CD14-positive monocyte (primary cell): Measurements from ENCODE around the gene EFCAB8. TPM values are rescaled to one million over a fixed set of nuclear protein-coding genes. Genes with fewer than 3 reads are reported as not detected.

ENCODE experiments used
- DNase-seq, 3 donors: peaks; one replicate each; pipeline ENCODE4 v3.0.0-alpha.2; 2011 to 2022
- H2AFZ ChIP-seq: 2 replicates; pipeline ENCODE4 v1.6.0; 2012; ENCODE audit warnings: mild to moderate bottlenecking, low read depth, low read length, inconsistent platforms; ENCODE audit not compliant: insufficient read depth, poor library complexity, severe bottlenecking
- H3K27ac ChIP-seq, 2 donors: 1 replicate in 1 of 2; 2 replicates in 1 of 2; pipeline ENCODE4 v1.5.1; 2012 to 2013; ENCODE audit warnings: low read length in 2 of 2, control low read depth in 1 of 2, inconsistent platforms in 1 of 2, low read depth in 1 of 2, mild to moderate bottlenecking in 1 of 2
- H3K27me3 ChIP-seq, 2 donors: one replicate each; pipeline versions ENCODE4 v1.6.0 to v1.6.1; 2011 to 2013; ENCODE audit warnings: low read length in 2 of 2; ENCODE audit not compliant: control insufficient read depth in 2 of 2, insufficient read depth in 2 of 2
- H3K36me3 ChIP-seq, 2 donors: replicated peaks in 1 of 2; 1 replicate in 1 of 2; 2 replicates in 1 of 2; pipeline versions ENCODE4 v1.5.1 to v1.6.1; 2012 to 2013; ENCODE audit warnings: low read length in 2 of 2, control low read depth in 1 of 2, inconsistent platforms in 1 of 2, mild to moderate bottlenecking in 1 of 2; ENCODE audit not compliant: insufficient read depth in 2 of 2, control insufficient read depth in 1 of 2
- H3K4me1 ChIP-seq, 2 donors: 1 replicate in 1 of 2; 2 replicates in 1 of 2; pipeline versions ENCODE4 v1.5.1 to v1.6.1; 2012 to 2013; ENCODE audit warnings: low read length in 2 of 2, control low read depth in 1 of 2, inconsistent platforms in 1 of 2, mild to moderate bottlenecking in 1 of 2, moderate library complexity in 1 of 2; ENCODE audit not compliant: insufficient read depth in 2 of 2, control insufficient read depth in 1 of 2
- H3K4me2 ChIP-seq: replicated peaks from 2 replicates; pipeline ENCODE3; 2012; ENCODE audit warnings: low read length, moderate library complexity, mild to moderate bottlenecking; ENCODE audit not compliant: poor library complexity, severe bottlenecking; ENCODE audit errors: extremely low read depth
- H3K4me3 ChIP-seq, 3 experiments: fragments of 200-600 bp in 1 of 3; sonication (generic) in 1 of 3; replicated peaks in 1 of 3; 1 replicate in 2 of 3; 2 replicates in 1 of 3; pipeline ENCODE4 v1.5.1; 2011 to 2013; ENCODE audit warnings: low read length in 3 of 3, mild to moderate bottlenecking in 3 of 3, control low read depth in 2 of 3, low read depth in 2 of 3, inconsistent platforms in 1 of 3, moderate library complexity in 1 of 3
- H3K79me2 ChIP-seq: 2 replicates; pipeline ENCODE4 v1.6.0; 2012; ENCODE audit warnings: mild to moderate bottlenecking, control low read depth, inconsistent platforms, low read length, moderate library complexity; ENCODE audit not compliant: insufficient read depth
- H3K9ac ChIP-seq: 2 replicates; pipeline ENCODE4 v1.6.0; 2017; ENCODE audit warnings: low read length, mild to moderate bottlenecking; ENCODE audit not compliant: insufficient read depth, poor library complexity, severe bottlenecking
- H3K9me3 ChIP-seq, 2 donors: replicated peaks in 1 of 2; 1 replicate in 1 of 2; 2 replicates in 1 of 2; pipeline versions ENCODE4 v1.5.1 to v1.6.1; 2012 to 2013; ENCODE audit warnings: low read length in 2 of 2, control low read depth in 1 of 2; ENCODE audit not compliant: control insufficient read depth in 1 of 2, insufficient read depth in 1 of 2
- H4K20me1 ChIP-seq: 2 replicates; pipeline ENCODE4 v1.6.0; 2012; ENCODE audit warnings: mild to moderate bottlenecking, low read length, control low read depth, moderate library complexity; ENCODE audit not compliant: insufficient read depth
- H3K27ac Mint-ChIP-seq, 7 donors: one replicate each; pipeline ENCODE4 v1.8.0; 2020; ENCODE audit warnings: mild to moderate bottlenecking in 7 of 7, mixed read lengths in 7 of 7, moderate library complexity in 6 of 7, inconsistent platforms in 2 of 7
- H3K27me3 Mint-ChIP-seq, 3 donors: one replicate each; pipeline ENCODE4 v1.8.0; 2021 to 2022; ENCODE audit warnings: low read depth in 3 of 3, mild to moderate bottlenecking in 3 of 3, mixed read lengths in 3 of 3, moderate library complexity in 3 of 3, inconsistent platforms in 1 of 3
- H3K36me3 Mint-ChIP-seq, 2 donors: one replicate each; pipeline ENCODE4 v1.8.0; 2020; ENCODE audit warnings: mixed read lengths in 2 of 2, inconsistent platforms in 1 of 2, mild to moderate bottlenecking in 1 of 2
- H3K4me1 Mint-ChIP-seq: one replicate; pipeline ENCODE4 v1.8.0; 2020; ENCODE audit warnings: mild to moderate bottlenecking, mixed read lengths
- H3K4me3 Mint-ChIP-seq, 2 donors: one replicate each; pipeline ENCODE4 v1.8.0; 2020; ENCODE audit warnings: mild to moderate bottlenecking in 2 of 2, mixed read lengths in 2 of 2, moderate library complexity in 1 of 2
- H3K9me3 Mint-ChIP-seq, 7 donors: one replicate each; pipeline ENCODE4 v1.8.0; 2020 to 2022; ENCODE audit warnings: mixed read lengths in 7 of 7, mild to moderate bottlenecking in 6 of 7, moderate library complexity in 6 of 7, inconsistent platforms in 2 of 7
- CTCF ChIP-seq: fragments of 200-600 bp; IDR thresholded peaks from one replicate; pipeline ENCODE4 v1.8.0; 2022; ENCODE audit warnings: antibody characterized with exemption, mild to moderate bottlenecking
- WGBS: methylation state at CpG from one replicate; pipeline ENCODE4 v1.1.5; 2013; ENCODE audit warnings: missing lambda C conversion rate; ENCODE audit not compliant: insufficient coverage; 5-methylcytosine and 5-hydroxymethylcytosine counted together
- intact Hi-C, 2 donors: fragments of 100-400 bp; cut with micrococcal nuclease; formaldehyde crosslinking; loops; one replicate each; pipeline versions ENCODE4 v1.15.0 to v1.15.1; 2023
- polyA plus RNA-seq, 3 donors: library from polyadenylated mRNA; depleted of rRNA in 1 of 3; unstranded in 2 of 3; stranded (reverse) in 1 of 3; fragments of 300-500 nt in 2 of 3; fragments of >200 nt in 1 of 3; fragmentation: Illumina TruSeq in 2 of 3; gene quantifications; 1 replicate in 2 of 3; 2 replicates in 1 of 3; pipeline ENCODE4 v1.2.3, GENCODE V29; 2012 to 2021

Gene EFCAB8
- polyA plus RNA-seq, 3 donors = 0.45 TPM; not detected in 2

GRCh38 chr20:32896521-32897280 is 38.0 kb downstream of the EFCAB8 start:
- DNase-seq = no peak
- no peaks in the 10 kb centered on the region for H3K9me3 Mint-ChIP-seq
- peaks cover 0 to 5% (median 3%) of the 10 kb centered on the region in 3 donors for H3K27me3 Mint-ChIP-seq
- Histone ChIP-seq H2AFZ (no peak overlapping the region), H3K27ac (no peak overlapping the region), H4K20me1 (no peaks in the 10 kb centered on the region), H3K27me3 (no peaks in the 10 kb centered on the region), H3K4me3 (no peak overlapping the region), H3K79me2 (no peaks in the 10 kb centered on the region), H3K9ac (no peak overlapping the region), H3K4me1 (no peaks in the 10 kb centered on the region), H3K4me2 (no peak overlapping the region), H3K9me3 (no peaks in the 10 kb centered on the region), H3K36me3 (no peaks in the 10 kb centered on the region)
- H3K27ac Mint-ChIP-seq = peak overlapping the region in 1 of 7 donors; percentile 54
- intact Hi-C loops = no loop called here
- H3K36me3 Mint-ChIP-seq = no peaks in the 10 kb centered on the region
- WGBS = 71% methylated on average over 17 of the region's 18 CpGs
- no peak overlapping the region for H3K4me3 Mint-ChIP-seq
- no peaks in the 10 kb centered on the region for H3K4me1 Mint-ChIP-seq
- no peak for TF ChIP-seq CTCF

- Histone ChIP-seq H3K27me3 (no peaks in the 10 kb centered on the region), H4K20me1 (no peaks in the 10 kb centered on the region), H3K9ac (no peak overlapping the region), H2AFZ (no peak overlapping the region), H3K4me1 (no peaks in the 10 kb centered on the region), H3K27ac (no peak overlapping the region), H3K36me3 (no peaks in the 10 kb centered on the region), H3K4me3 (no peak overlapping the region), H3K9me3 (no peaks in the 10 kb centered on the region), H3K4me2 (no peak overlapping the region), H3K79me2 (no peaks in the 10 kb centered on the region)
- DNase-seq = no peak
- H3K4me3 Mint-ChIP-seq = no peak overlapping the region
- H3K9me3 Mint-ChIP-seq = no peaks in the 10 kb centered on the region
- peaks cover 4% of the 10 kb centered on the region for H3K4me1 Mint-ChIP-seq
- H3K27me3 Mint-ChIP-seq = peaks cover 0 to 7% (median 3%) of the 10 kb centered on the region in 3 donors
- peak overlapping the region in 1 of 7 donors; percentile 8 for H3K27ac Mint-ChIP-seq
- intact Hi-C loops = no loop called here
- no peak for TF ChIP-seq CTCF
- H3K36me3 Mint-ChIP-seq = no peaks in the 10 kb centered on the region
- no CpG with 5 or more reads among the region's 6 CpGs for WGBS
Observed at GRCh38 chr20:32898729-32899128, 40.0 kb downstream of the EFCAB8 start.
